Suppressor macrophage (primary cell): ENCODE results near the gene OR56B1.
A peak's percentile ranks its signal among the peaks of the same experiment; 100 is the strongest.
"Not testable (repeated sequence)": the region's sequence is repeated elsewhere in the genome, so short reads cannot be mapped to it uniquely, and the experiment has no call there.

Source experiments
- DNase-seq, 4 experiments: peaks; one replicate each; pipeline ENCODE4 v3.0.0-alpha.2; 2020 to 2022
- total RNA-seq, 17 experiments: gene quantifications; one replicate each; lab custom pipeline; 2026; ENCODE audit warnings: mixed read lengths in 6 of 17, inconsistent platforms in 3 of 17; lab: John Stamatoyannopoulos, UW

The OR56B1 gene, protein sequence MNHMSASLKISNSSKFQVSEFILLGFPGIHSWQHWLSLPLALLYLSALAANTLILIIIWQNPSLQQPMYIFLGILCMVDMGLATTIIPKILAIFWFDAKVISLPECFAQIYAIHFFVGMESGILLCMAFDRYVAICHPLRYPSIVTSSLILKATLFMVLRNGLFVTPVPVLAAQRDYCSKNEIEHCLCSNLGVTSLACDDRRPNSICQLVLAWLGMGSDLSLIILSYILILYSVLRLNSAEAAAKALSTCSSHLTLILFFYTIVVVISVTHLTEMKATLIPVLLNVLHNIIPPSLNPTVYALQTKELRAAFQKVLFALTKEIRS
- total RNA-seq, result 0 to 0.11 (median 0.04) reads per million in 17 experiments

- no peak for DNase-seq
Measured at GRCh38 chr11:5736396-5736795, at the start of gene OR56B1. Gene OR56B1, plus strand, starts transcription at chr11:5736448. Its CDS starts 69 bp downstream, at chr11:5736517.

DNA sequence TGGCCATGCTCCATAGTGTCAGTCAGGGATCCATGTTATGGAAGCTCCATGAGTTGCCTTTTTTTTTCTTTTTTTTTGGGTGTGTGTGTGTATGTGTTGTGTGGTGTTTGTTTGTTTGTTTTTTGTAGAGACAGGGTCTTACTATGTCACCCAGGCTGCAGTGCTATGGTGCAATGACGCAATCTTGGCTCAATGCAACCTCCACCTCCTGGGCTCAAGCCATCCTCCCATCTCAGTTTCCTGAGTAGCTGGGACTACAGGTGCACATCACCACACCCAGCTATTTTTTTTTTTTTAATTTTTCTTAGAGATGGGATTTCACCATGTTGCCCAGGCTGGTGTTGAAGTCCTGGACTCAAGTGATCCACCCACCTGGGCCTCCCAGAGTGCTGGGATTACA lies 47.8 kb upstream of the OR56B1 start:
- no peak for DNase-seq

- peak; percentile 64 to 90 (median 78) for DNase-seq
Measured at GRCh38 chr11:5689551-5689983, 46.7 kb upstream of the OR56B1 start, which contains the start of gene TRIM22. Gene TRIM22, plus strand, starts transcription at chr11:5689790. Its CDS starts 6,443 bp downstream, at chr11:5696233.

- DNase-seq, result peak; percentile 31 to 64 (median 51)
Measured at GRCh38 chr11:5690216-5690615, 46.0 kb upstream of the OR56B1 start.

DNA sequence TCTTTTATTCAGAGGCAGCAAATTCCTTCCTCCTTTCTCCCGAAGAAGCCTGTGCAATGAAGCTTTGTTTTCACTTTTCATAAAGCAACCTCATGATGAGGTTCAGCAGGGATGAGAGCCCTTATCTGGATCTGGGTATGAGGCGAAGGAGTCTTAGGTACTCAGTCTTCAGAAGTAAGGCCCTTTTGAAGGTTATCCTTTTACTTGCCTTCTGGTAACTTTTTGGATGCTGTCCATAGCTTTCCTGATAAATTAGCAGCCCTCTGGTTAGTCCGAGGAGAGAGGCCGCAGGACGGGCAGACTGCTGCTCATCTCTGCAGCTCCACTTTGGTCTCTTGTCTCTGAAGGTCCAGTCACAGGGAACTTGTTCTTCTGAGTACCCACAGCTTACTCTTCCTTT lies 45.5 kb upstream of the OR56B1 start:
- peak; percentile 3 to 27 (median 16) for DNase-seq

DNA sequence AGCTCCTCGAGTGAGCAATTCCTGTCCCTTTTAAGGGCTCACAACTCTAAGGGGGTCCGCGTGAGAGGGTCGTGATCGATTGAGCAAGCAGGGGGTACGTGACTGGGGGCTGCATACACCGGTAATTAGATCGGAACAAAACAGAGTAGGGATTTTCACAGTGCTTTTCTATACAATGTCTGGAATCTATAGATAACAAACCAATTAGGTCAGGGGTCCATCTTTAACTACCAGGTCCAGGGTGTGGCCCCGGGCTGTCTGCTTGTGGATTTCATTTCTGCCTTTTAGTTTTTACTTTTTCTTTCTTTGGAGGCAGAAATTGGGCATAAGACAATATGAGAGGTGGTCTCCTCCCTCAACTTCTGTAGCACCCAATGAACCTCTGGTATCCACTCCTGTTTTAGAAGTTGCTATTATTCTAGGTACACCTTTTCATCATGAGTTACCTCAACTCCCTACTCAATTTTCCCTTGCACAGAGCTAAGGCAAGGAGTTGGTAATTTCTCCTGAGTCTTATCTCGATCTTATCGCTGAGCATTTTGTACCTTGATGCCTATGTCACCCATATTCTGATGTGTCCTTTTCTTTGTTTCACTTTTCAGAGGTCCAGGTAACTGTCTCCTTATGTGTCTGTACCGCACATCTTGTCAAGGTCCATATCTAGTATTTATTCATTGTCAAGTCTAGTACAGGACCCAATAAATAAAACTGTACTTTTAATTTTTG lies 44.8 kb upstream of the OR56B1 start:
- DNase-seq, result not testable (repeated sequence)

GRCh38 chr11:5691964-5692361 lies 44.3 kb upstream of the OR56B1 start:
- DNase-seq, result peak in 2 of 4 experiments; percentile 27 to 39

- no peak for DNase-seq
Measured at GRCh38 chr11:5694642-5695041, 41.6 kb upstream of the OR56B1 start.

DNA sequence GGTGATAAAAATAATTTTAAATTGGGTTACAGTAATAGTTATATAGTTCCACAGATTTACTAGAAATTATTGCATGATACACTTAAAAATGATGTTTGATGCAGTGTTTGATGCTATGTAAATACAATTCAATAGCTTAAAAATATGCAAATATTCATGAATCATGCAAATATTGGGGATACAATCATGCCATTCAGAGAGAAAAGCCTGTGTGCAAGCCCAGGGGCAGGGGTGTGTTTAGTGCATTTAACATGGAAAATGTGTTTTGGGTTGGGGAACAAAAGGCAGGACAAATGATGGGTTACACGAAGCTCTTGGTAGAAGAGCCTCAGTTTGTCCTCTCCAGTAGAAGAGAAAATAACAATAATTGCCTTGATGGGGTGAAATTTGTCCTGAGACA lies 40.7 kb upstream of the OR56B1 start:
- DNase-seq, result no peak

- DNase-seq, result no peak
Measured at GRCh38 chr11:5696210-5696609, 40.0 kb upstream of the OR56B1 start.

GRCh38 chr11:5698281-5698680 lies 38.0 kb upstream of the OR56B1 start:
- DNase-seq, result no peak

DNA sequence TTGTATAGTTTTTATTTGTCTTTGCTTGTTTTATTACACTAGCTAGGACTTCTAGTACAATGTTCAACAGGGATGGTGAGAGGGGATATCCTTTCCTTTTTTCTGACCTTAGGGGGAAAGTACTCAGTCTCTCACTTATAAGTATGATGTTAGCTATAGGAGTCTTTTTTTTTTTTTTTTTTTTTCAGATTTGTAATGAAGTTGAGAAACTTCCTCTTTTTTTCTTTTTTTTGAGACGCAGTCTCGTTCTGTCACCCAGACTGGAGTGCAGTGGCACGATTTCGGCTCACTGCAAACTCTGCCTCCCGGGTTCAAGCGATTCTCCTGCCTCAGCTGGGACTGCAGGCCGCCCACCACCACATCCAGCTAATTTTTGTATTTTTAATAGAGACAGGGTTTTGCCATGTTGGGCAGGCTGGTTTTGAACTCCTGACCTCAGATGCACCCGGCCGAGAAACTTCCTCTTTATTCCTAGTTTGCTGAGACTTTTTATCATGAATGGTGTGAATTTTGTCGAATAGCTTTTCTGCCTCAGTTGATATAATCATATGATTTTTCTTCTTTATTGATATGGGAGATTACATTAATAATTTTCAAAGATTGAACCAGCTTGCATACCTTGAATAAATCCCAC lies 35.7 kb upstream of the OR56B1 start:
- DNase-seq, result peak; percentile 19 to 69 (median 46)

DNA sequence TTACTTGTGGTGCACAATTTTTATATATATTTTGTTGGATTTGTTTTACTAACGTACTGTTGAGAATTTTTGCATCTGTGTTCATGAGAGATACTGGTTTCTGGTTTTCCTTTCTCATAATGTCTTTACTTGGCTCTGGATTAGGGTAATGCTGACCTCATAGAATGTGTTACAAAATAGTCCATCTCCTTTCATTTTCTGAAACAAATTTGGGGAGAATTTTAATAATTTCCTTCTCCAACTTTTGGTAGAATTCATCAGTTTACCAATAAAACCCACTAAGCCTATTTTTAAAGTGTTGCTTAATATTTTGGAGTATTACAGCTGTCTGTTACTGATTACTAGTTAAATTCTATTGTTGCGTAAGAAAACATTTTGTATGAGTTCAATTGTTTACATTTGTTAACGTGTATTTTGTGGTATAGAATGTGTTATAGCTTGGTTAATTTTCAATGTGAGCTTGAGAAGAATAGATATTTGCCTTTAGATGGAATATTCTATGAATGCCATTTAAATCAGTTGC lies 35.1 kb upstream of the OR56B1 start:
- DNase-seq, result peak in 2 of 4 experiments; percentile 4 to 22

DNA sequence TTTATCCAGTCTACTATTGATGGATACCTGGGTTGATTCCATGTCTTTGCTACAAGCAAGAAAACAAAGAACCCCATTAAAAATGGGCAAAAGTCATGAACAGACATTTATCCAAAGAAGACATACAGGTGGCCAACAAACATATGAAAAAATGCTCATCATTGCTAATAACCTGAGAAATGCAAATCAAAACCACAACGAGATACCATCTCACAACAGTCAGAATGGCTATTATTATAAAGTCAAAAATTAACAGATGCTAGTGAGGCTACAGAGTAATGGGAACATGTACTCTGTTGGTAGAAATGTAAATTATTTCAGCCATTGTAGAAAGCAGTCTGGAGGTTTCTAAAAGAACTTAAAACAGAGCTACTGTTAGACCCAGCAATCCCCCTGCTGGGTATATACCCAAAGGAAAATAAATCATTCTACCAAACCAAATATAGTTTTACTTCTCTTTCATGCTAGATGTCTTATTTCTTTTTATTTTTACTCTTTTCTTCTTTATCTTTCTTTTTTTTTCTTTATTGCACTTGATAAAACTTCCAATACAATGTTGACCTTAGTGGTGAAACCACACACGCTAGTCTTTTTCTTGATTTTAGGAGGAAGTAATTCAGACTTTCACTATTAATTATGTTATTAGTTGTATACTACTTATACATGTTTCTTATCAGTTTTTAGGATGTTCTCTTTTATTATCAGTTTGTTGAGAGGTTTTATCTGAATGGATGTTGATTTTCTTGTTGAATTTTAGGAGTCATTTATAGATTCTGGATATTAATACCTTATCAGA lies 32.3 kb upstream of the OR56B1 start:
- DNase-seq, result no peak

DNA sequence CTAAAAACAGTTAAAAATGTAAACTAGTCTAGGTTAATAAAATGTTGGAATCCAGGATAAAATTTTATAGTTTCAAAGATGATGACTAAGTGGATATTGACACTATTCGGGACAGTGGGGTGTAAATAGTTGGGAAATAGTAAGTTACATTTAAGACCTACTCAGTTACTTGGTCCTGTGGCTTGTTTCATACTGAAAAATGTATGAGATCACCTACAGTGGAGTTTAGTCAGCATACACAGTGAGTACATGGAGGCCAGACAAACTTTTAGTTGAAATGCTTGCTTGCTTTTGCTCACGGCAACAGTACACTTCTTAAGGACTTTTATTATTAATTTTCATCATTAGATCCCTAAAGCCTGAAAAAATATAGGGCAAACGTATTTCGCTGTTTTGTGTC lies 30.6 kb upstream of the OR56B1 start:
- no peak for DNase-seq

DNA sequence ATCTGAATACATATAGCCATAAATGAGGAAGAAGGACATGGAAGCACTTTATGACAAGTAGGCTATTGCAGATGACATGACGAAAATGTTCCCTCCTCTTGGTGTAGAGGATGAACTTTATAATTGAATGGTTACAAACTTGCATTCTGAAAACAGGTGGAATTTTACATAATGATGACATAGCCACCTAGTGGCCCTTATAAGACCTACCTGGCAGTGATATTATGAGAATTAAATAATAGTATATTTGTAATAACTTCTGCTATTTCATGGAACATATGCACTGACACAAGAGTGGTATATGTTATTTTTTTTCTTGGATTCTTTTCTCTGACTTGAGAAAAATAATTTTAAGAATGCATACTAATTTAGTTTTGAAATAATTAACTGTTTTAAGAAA lies 23.7 kb upstream of the OR56B1 start:
- peak in 2 of 4 experiments; percentile 3 to 10 for DNase-seq

GRCh38 chr11:5713695-5714094 lies 22.6 kb upstream of the OR56B1 start:
- DNase-seq, result no peak

GRCh38 chr11:5716518-5716917 lies 19.7 kb upstream of the OR56B1 start:
- not testable (repeated sequence) for DNase-seq

DNA sequence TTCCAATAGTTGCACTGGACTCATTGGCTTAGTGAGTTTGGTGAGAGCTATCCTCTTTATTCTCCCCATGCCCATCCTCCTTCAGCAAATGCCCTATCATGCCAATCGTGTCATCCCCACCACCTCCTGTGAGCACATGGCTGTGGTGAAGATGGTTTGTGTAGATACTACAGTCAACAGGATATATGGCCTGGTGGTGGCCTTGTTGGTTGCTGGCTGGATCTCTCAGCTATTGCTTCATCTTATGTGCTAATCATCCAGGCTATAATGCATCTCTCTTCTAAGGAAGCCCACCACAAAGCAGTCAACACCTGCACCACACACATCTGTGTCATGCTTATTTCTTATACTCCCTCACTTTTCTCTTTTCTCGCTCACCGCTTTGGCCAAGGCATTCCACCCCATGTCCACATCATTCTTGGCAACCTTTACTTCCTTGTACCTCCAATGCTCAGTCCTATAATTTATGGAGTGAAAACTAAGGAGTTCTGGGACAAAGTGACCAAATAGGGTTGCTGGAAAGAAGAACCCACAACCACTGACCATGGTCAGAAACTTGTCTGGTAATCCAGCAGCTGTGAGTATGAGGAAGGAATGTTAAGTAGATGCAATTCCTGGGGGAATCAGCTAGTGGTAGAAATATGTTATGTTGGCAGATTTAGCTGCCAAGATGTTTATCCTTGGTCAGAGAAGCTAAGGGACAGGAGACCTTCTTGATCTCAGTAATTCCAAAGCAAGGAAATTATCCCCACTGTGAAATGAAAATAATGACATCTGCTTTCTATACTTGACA lies 16.3 kb upstream of the OR56B1 start:
- no peak for DNase-seq

DNA sequence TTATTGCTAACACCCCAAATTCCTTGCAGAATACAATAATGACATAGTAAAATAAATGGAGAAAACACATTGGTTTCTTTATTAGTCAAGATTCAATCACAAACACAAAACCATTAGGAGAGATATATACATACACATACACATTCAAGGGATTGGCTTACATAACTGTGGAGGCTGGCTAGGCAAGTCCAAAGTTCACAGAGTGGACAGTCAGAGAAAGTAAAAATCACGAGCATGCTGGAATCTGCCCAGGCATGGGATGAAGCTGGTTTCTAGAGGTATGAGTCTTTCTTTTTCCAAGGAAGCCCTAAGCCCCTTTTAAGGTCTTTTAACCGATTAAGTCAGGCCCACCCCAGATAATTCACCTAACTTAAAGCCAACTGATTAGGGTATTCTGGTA lies 13.6 kb upstream of the OR56B1 start:
- no peak for DNase-seq

- no peak for DNase-seq
Measured at GRCh38 chr11:5726351-5726750, 9.9 kb upstream of the OR56B1 start.
